HepG2 (cell line): Measurements from ENCODE around the gene DCAF6. TPM values are rescaled to one million over a fixed set of nuclear protein-coding genes. Genes with fewer than 3 reads are reported as not detected.

ENCODE experiments used
- DR1 ChIP-seq: sonication (generic); formaldehyde crosslinking; IDR thresholded peaks from 2 replicates; pipeline ENCODE4 v1.8.0; 2021; ENCODE audit warnings: mild to moderate bottlenecking, missing genetic modification reagents, inconsistent platforms
- ETV5 ChIP-seq: IDR thresholded peaks from 2 replicates; pipeline ENCODE4 v1.6.1; 2018; ENCODE audit warnings: missing biosample characterization, missing genetic modification reagents, inconsistent platforms, borderline replicate concordance
- KLF16 ChIP-seq, 2 experiments: sonication (generic) in 1 of 2; formaldehyde crosslinking in 1 of 2; IDR thresholded peaks; 2 replicates each; pipeline versions ENCODE4 v1.6.1 to v1.8.0; 2016 to 2023; ENCODE audit warnings: missing genetic modification reagents in 2 of 2, missing compliant biosample characterization in 1 of 2
- KMT2A ChIP-seq: sonication (generic); formaldehyde crosslinking; IDR thresholded peaks from 2 replicates; pipeline ENCODE4 v1.4.0; 2020; ENCODE audit warnings: missing genetic modification reagents
- NRL ChIP-seq: sonication (generic); formaldehyde crosslinking; IDR thresholded peaks from 2 replicates; pipeline ENCODE4 v1.5.0; 2020; ENCODE audit warnings: missing genetic modification reagents, mild to moderate bottlenecking, moderate library complexity, borderline replicate concordance
- RFX5 ChIP-seq: IDR thresholded peaks from 2 replicates; pipeline ENCODE4 v1.6.1; 2011; ENCODE audit warnings: low read depth, low read length, improper control_type of control experiment
- RFXANK ChIP-seq: IDR thresholded peaks from 2 replicates; pipeline ENCODE4 v1.6.1; 2016
- SALL1 ChIP-seq: sonication (generic); formaldehyde crosslinking; IDR thresholded peaks from 2 replicates; pipeline ENCODE4 v1.8.0; 2022; ENCODE audit warnings: mild to moderate bottlenecking, missing genetic modification reagents
- SP1 ChIP-seq, 2 experiments: fragments of 450-650 bp in 1 of 2; sonication (generic) in 1 of 2; formaldehyde crosslinking in 1 of 2; IDR thresholded peaks; 2 replicates each; pipeline versions ENCODE4 v1.4.0 to v1.6.1; 2016 to 2020; ENCODE audit warnings: missing genetic modification reagents in 1 of 2
- SP2 ChIP-seq: sonication (generic); formaldehyde crosslinking; IDR thresholded peaks from 2 replicates; pipeline ENCODE4 v1.5.1; 2020; ENCODE audit warnings: mild to moderate bottlenecking, missing genetic modification reagents
- STAT5B ChIP-seq: sonication (generic); formaldehyde crosslinking; IDR thresholded peaks from 2 replicates; pipeline ENCODE4 v1.4.0; 2020; ENCODE audit warnings: missing genetic modification reagents
- THAP9 ChIP-seq: sonication (generic); formaldehyde crosslinking; IDR thresholded peaks from 2 replicates; pipeline ENCODE4; 2020; ENCODE audit warnings: missing genetic modification reagents, mild to moderate bottlenecking, borderline replicate concordance
- TOPORS ChIP-seq: sonication (generic); formaldehyde crosslinking; IDR thresholded peaks from 2 replicates; pipeline ENCODE4 v1.8.0; 2023; ENCODE audit warnings: mild to moderate bottlenecking, missing genetic modification reagents
- ZFP36L2 ChIP-seq: sonication (generic); formaldehyde crosslinking; IDR thresholded peaks from 2 replicates; pipeline ENCODE4 v1.4.0; 2020; ENCODE audit warnings: missing genetic modification reagents
- ZNF205 ChIP-seq: IDR thresholded peaks from 2 replicates; pipeline ENCODE4 v1.6.1; 2018; ENCODE audit warnings: missing biosample characterization, missing genetic modification reagents
- ZNF557 ChIP-seq: sonication (generic); formaldehyde crosslinking; IDR thresholded peaks from 2 replicates; pipeline ENCODE4 v1.4.0; 2020; ENCODE audit warnings: missing genetic modification reagents
- ZNF614 ChIP-seq: IDR thresholded peaks from 2 replicates; pipeline ENCODE4 v1.6.1; 2018; ENCODE audit warnings: missing biosample characterization, missing genetic modification reagents, inconsistent platforms, borderline replicate concordance
- polyA plus RNA-seq, 8 experiments: library from polyadenylated mRNA; depleted of rRNA in 3 of 8; stranded (reverse) in 7 of 8; unstranded in 1 of 8; fragments of >200 nt; fragmentation: Illumina TruSeq in 4 of 8; extraction: Trizol in 4 of 8; gene quantifications; 2 replicates each; pipeline versions ENCODE4 v1.2.1 to v1.2.3, GENCODE V29; 2011 to 2016; ENCODE audit warnings: low read depth in 4 of 8, missing spikeins in 1 of 8, mixed read lengths in 1 of 8; ENCODE audit not compliant: insufficient read depth in 1 of 8
- total RNA-seq, 5 experiments: library from RNA; depleted of rRNA; stranded (reverse); fragments of >200 nt; fragmentation: Illumina TruSeq; extraction: Trizol; gene quantifications; 2 replicates each; pipeline ENCODE4 v1.2.3, GENCODE V29; 2016; ENCODE audit warnings: low read depth in 1 of 5
- TF ChIP-seq, protein P1 (sequence below): sonication (generic); formaldehyde crosslinking; IDR thresholded peaks from 2 replicates; pipeline ENCODE4 v1.8.0; 2022; ENCODE audit warnings: mild to moderate bottlenecking, missing genetic modification reagents, borderline replicate concordance
- TF ChIP-seq, protein P2 (sequence below): sonication (generic); formaldehyde crosslinking; IDR thresholded peaks from 2 replicates; pipeline ENCODE4 v1.4.0; 2020; ENCODE audit warnings: missing genetic modification reagents

DCAF6 gene
- total and polyA plus RNA-seq, 2 of the 13 experiments (the other 11 are each of a cell fraction or from before 2014, with no cell fraction given): 24.7 to 33.7 TPM

DNA sequence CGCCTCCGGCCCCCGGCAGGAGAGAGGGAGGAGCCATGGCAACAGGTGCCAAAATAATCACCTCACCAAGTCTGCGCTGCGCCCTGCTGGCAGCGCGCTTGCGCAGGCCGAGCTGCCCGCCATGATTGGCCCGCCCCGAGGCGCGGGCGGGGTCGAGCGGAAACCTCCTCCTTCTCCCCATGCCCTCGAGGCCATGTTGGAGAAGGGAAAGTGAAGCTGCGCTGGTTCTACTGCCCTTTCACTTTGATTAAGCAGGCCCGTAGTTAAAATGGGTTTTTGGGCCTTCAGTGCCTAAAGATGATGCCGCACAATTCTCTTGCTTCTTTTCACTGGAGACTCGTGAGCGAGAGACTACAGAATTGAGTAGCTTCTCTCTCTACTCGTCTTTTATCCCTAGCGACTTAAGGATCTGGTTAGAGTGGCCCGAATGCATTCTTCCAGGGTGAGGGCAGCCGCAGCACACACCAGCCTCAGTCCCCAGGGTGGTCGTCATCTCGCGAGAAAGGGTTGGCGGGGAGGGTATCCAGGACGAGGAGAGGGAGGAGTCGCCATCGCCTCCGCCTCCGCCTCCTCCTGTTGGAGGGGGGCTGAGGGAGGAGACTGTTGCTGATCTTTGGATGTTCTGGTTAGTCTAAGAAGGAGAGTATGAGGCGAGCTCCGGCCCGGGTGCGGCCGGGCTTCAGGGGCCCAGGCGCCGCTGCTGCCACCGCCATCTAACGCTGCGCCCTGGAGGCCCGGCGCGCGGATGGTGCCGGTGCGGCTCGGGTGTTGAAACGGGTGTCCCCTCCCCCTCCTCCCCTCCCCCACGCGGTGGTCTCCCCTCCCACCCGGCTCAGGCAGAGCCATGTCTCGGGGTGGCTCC, at the start of gene DCAF6 (continued):
- TF ChIP-seq, protein P1, sequence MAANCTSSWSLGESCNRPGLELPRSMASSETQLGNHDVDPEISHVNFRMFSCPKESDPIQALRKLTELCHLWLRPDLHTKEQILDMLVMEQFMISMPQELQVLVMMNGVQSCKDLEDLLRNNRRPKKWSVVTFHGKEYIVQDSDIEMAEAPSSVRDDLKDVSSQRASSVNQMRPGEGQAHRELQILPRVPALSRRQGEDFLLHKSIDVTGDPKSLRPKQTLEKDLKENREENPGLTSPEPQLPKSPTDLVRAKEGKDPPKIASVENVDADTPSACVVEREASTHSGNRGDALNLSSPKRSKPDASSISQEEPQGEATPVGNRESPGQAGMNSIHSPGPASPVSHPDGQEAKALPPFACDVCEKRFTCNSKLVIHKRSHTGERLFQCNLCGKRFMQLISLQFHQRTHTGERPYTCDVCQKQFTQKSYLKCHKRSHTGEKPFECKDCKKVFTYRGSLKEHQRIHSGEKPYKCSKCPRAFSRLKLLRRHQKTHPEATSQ: 0 out of 2 replicates have a peak, but pooled peaks have one; percentile 70
- TF ChIP-seq STAT5B (peak; percentile 6; the same call in 1 of the 2 replicates), KLF16 (CRISPR knock-in tag; IDR thresholded peaks at IDR 0.05) (peak in 1 of 2 experiments; percentile 64; a peak in 2 of 4 replicates), ZFP36L2 (CRISPR knock-in tag) (0 out of 2 replicates have a peak, but pooled peaks have one; percentile 50), RFX5 (peak; percentile 68), SALL1 (CRISPR knock-in tag) (peak; percentile 53), ZNF614 (CRISPR knock-in tag) (peak; percentile 60; the same call in 1 of the 2 replicates), KMT2A (CRISPR knock-in tag) (peak; percentile 11; the same call in 1 of the 2 replicates), ETV5 (CRISPR knock-in tag) (peak; percentile 41; the same call in 1 of the 2 replicates), TOPORS (peak; percentile 71; the same call in 1 of the 2 replicates), RFXANK (CRISPR knock-in tag) (no peak), THAP9 (CRISPR knock-in tag) (peak; percentile 98), ZNF205 (peak; percentile 77; the same call in 1 of the 2 replicates), ZNF557 (CRISPR knock-in tag) (no peak), SP2 (CRISPR knock-in tag) (peak; percentile 64), DR1 (CRISPR knock-in tag) (peak; percentile 64; the same call in 1 of the 2 replicates), SP1 (IDR thresholded peaks at IDR 0.05) (peak; percentile 66), SP1 (CRISPR knock-in tag; IDR thresholded peaks at IDR 0.05) (peak; percentile 59), NRL (CRISPR knock-in tag) (no peak; the same call in 1 of the 2 replicates)
- TF ChIP-seq, protein P2, sequence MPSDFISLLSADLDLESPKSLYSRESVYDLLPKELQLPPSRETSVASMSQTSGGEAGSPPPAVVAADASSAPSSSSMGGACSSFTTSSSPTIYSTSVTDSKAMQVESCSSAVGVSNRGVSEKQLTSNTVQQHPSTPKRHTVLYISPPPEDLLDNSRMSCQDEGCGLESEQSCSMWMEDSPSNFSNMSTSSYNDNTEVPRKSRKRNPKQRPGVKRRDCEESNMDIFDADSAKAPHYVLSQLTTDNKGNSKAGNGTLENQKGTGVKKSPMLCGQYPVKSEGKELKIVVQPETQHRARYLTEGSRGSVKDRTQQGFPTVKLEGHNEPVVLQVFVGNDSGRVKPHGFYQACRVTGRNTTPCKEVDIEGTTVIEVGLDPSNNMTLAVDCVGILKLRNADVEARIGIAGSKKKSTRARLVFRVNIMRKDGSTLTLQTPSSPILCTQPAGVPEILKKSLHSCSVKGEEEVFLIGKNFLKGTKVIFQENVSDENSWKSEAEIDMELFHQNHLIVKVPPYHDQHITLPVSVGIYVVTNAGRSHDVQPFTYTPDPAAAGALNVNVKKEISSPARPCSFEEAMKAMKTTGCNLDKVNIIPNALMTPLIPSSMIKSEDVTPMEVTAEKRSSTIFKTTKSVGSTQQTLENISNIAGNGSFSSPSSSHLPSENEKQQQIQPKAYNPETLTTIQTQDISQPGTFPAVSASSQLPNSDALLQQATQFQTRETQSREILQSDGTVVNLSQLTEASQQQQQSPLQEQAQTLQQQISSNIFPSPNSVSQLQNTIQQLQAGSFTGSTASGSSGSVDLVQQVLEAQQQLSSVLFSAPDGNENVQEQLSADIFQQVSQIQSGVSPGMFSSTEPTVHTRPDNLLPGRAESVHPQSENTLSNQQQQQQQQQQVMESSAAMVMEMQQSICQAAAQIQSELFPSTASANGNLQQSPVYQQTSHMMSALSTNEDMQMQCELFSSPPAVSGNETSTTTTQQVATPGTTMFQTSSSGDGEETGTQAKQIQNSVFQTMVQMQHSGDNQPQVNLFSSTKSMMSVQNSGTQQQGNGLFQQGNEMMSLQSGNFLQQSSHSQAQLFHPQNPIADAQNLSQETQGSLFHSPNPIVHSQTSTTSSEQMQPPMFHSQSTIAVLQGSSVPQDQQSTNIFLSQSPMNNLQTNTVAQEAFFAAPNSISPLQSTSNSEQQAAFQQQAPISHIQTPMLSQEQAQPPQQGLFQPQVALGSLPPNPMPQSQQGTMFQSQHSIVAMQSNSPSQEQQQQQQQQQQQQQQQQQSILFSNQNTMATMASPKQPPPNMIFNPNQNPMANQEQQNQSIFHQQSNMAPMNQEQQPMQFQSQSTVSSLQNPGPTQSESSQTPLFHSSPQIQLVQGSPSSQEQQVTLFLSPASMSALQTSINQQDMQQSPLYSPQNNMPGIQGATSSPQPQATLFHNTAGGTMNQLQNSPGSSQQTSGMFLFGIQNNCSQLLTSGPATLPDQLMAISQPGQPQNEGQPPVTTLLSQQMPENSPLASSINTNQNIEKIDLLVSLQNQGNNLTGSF (CRISPR knock-in tag): 0 out of 2 replicates have a peak, but pooled peaks have one; percentile 10
